K562 (cell line): Measurements from ENCODE around the gene MAPRE2.

ENCODE experiments used
- ATF3 ChIP-seq, 2 experiments: fragments of 450-650 bp in 1 of 2; sonication (generic) in 1 of 2; formaldehyde crosslinking in 1 of 2; IDR thresholded peaks in 1 of 2; conservative IDR thresholded peaks in 1 of 2; 2 replicates each; pipeline versions ENCODE4 v1.6.1 to v1.8.1; 2016 to 2023; ENCODE audit warnings: mild to moderate bottlenecking in 2 of 2, moderate library complexity in 2 of 2, inconsistent platforms in 1 of 2, missing genetic modification reagents in 1 of 2
- CBX2 ChIP-seq: fragments of 200-600 bp; sonication (generic); IDR thresholded peaks from one replicate; pipeline ENCODE4 v1.6.1; 2012; ENCODE audit warnings: mild to moderate bottlenecking, low read length, inconsistent platforms; ENCODE audit not compliant: insufficient read depth, poor library complexity, severe bottlenecking
- HLTF ChIP-seq: fragments of 450-650 bp; IDR thresholded peaks from 2 replicates; pipeline ENCODE4 v1.6.1; 2016
- MTA2 ChIP-seq: fragments of 450-650 bp; IDR thresholded peaks from 2 replicates; pipeline ENCODE4 v1.6.1; 2016; ENCODE audit warnings: low read depth
- NFRKB ChIP-seq: fragments of 450-650 bp; IDR thresholded peaks from 2 replicates; pipeline ENCODE4 v1.6.1; 2016; ENCODE audit warnings: low read depth
- NONO ChIP-seq, 2 experiments: fragments of 200-400 bp in 1 of 2; fragments of 450-650 bp in 1 of 2; formaldehyde crosslinking in 1 of 2; IDR thresholded peaks; 2 replicates each; pipeline ENCODE4 v1.6.1; 2017; ENCODE audit warnings: low read depth in 2 of 2, mild to moderate bottlenecking in 2 of 2, moderate library complexity in 2 of 2, low read length in 1 of 2
- PCBP2 ChIP-seq: fragments of 200-400 bp; formaldehyde crosslinking; IDR thresholded peaks from 2 replicates; pipeline ENCODE4 v1.6.1; 2018; ENCODE audit warnings: low read length, low read depth, mild to moderate bottlenecking, moderate library complexity; ENCODE audit not compliant: poor library complexity, severe bottlenecking
- POLR2AphosphoS2 ChIP-seq: IDR thresholded peaks from 2 replicates; pipeline ENCODE4 v1.6.1; 2012; ENCODE audit warnings: low read length, improper control_type of control experiment
- USF2 ChIP-seq: sonication (generic); formaldehyde crosslinking; IDR thresholded peaks from 2 replicates; pipeline ENCODE4 v1.5.0; 2020; ENCODE audit warnings: missing genetic modification reagents

GRCh38 chr18:35191698-35192025, 150.4 kb downstream of the MAPRE2 start:
- TF ChIP-seq POLR2AphosphoS2 (no peak), CBX2 (no peak), ATF3 (IDR thresholded peaks at IDR 0.05) (no peak), ATF3 (CRISPR knock-in tag; conservative IDR thresholded peaks at IDR 0.05) (no peak), USF2 (CRISPR knock-in tag) (no peak), HLTF (no peak), PCBP2 (no peak), NONO (IDR thresholded peaks at IDR 0.05; ENCODE audit: low read depth in 2 of 2, low read length in 1 of 2) (no peak), NFRKB (no peak), MTA2 (no peak)
